ENCODE results near the gene TSEN2.

DNA sequence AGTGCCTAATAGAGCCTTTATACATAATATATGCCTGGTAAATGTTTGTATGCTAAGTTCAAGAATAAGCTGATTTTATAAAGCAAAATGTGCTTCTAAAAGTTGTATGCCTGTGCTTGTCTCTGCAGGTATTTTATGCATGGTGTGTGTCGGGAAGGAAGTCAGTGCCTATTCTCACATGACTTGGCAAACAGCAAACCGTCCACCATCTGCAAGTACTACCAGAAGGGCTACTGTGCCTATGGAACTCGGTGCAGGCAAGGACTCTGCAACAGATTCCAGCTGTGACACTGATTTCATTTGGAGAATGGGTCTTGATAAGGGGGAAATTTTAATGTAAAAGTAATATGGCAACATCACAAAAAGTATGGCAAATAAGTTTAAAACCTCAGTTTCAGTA, 84.5 kb downstream of the TSEN2 start:
- TF ChIP-seq, protein P1, sequence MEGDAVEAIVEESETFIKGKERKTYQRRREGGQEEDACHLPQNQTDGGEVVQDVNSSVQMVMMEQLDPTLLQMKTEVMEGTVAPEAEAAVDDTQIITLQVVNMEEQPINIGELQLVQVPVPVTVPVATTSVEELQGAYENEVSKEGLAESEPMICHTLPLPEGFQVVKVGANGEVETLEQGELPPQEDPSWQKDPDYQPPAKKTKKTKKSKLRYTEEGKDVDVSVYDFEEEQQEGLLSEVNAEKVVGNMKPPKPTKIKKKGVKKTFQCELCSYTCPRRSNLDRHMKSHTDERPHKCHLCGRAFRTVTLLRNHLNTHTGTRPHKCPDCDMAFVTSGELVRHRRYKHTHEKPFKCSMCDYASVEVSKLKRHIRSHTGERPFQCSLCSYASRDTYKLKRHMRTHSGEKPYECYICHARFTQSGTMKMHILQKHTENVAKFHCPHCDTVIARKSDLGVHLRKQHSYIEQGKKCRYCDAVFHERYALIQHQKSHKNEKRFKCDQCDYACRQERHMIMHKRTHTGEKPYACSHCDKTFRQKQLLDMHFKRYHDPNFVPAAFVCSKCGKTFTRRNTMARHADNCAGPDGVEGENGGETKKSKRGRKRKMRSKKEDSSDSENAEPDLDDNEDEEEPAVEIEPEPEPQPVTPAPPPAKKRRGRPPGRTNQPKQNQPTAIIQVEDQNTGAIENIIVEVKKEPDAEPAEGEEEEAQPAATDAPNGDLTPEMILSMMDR (optimal IDR thresholded peaks at IDR 0.05 in 1 of 3, IDR thresholded peaks at IDR 0.05 in 1 of 3, conservative IDR thresholded peaks at IDR 0.05 in 1 of 3; ENCODE audit: extremely low read depth in 1 of 3, insufficient read depth in 2 of 3, low read length in 3 of 3): no peak
- no peak for TF ChIP-seq EZH2 (IDR thresholded peaks at IDR 0.05; ENCODE audit: low read length)

All from keratinocyte (primary cell).